ENCODE data around the gene AMD1. TPM values are rescaled to one million over a fixed set of nuclear protein-coding genes. Genes with fewer than 3 reads are reported as not detected.
A peak's percentile ranks its signal among the peaks of the same experiment; 100 is the strongest.

Gene AMD1
- total RNA-seq, 2 donors from 2014 or later: 51.5 to 81.5 TPM

DNA sequence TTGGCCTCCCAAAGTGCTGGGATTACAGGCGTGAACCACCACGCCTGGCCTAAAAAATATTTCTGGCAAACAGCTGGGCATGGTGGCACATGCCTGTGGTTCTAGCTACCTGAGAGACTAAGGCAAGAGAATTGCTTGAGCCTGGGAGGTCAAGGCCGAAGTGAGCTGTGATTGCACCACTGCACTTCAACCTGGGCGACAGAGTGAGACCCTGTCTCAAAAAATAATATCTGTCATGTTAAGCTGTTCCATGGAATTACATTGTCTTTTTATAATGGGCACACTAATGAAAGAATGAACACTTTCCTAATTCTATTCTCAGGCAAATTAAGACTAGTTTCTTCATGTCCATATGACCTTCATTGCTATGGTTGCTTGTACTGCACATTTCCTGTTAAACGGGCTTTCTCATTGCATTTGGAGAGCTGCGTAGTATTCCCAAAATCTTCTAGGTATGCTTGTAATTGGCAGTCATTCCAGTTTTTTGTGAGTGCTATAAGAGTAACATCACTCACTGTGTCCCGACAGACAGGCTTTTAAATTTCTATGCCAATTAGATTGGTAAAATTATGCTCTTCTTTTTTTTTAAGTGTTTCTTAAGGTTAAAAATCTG, 12.1 kb downstream of the AMD1 start:
- Histone ChIP-seq H3K9me3 (no peaks in the 10 kb centered on the region), H3K4me3 (no peak overlapping the region), H3K36me3 (peaks cover 23% of the 10 kb centered on the region), H3K4me1 (peaks cover 0 to 37% of the 10 kb centered on the region in 2 donors), H3K27ac (peak overlapping the region in 1 of 2 donors; percentile 38), H3K27me3 (no peaks in the 10 kb centered on the region)
- DNase-seq (ENCODE audit: low spot score): no peak
- TF ChIP-seq, protein P1, sequence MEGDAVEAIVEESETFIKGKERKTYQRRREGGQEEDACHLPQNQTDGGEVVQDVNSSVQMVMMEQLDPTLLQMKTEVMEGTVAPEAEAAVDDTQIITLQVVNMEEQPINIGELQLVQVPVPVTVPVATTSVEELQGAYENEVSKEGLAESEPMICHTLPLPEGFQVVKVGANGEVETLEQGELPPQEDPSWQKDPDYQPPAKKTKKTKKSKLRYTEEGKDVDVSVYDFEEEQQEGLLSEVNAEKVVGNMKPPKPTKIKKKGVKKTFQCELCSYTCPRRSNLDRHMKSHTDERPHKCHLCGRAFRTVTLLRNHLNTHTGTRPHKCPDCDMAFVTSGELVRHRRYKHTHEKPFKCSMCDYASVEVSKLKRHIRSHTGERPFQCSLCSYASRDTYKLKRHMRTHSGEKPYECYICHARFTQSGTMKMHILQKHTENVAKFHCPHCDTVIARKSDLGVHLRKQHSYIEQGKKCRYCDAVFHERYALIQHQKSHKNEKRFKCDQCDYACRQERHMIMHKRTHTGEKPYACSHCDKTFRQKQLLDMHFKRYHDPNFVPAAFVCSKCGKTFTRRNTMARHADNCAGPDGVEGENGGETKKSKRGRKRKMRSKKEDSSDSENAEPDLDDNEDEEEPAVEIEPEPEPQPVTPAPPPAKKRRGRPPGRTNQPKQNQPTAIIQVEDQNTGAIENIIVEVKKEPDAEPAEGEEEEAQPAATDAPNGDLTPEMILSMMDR (IDR thresholded peaks at IDR 0.05): no peak

DNA sequence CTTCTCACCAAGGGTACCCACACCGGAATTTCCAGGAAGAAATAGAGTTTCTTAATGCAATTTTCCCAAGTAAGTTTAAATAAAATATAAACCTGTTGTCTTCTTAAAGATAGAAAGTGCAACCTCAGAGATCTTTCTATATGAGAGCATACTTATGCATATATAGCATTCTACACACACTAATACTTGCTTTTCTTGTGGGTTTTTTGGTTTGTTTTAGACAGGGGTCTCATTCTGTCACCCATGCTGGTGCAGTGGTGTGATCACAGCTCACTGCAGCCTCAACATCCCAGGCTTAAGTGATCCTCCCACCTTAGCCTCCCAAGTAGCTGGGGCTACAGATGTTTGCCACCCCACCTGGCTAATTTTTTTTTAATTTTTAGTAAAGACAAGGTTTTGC, 15.7 kb downstream of the AMD1 start:
- H3K9me3 ChIP-seq: no peaks in the 10 kb centered on the region
- TF ChIP-seq, protein P1 (IDR thresholded peaks at IDR 0.05): no peak
- H3K27me3 ChIP-seq: no peaks in the 10 kb centered on the region
- peaks cover 0 to 7% of the 10 kb centered on the region in 2 donors for H3K4me1 ChIP-seq
- no peak for DNase-seq (ENCODE audit: low spot score)
- H3K36me3 ChIP-seq: peaks cover 53% of the 10 kb centered on the region
- no peak overlapping the region for H3K4me3 ChIP-seq
- H3K27ac ChIP-seq: no peak overlapping the region

DNA sequence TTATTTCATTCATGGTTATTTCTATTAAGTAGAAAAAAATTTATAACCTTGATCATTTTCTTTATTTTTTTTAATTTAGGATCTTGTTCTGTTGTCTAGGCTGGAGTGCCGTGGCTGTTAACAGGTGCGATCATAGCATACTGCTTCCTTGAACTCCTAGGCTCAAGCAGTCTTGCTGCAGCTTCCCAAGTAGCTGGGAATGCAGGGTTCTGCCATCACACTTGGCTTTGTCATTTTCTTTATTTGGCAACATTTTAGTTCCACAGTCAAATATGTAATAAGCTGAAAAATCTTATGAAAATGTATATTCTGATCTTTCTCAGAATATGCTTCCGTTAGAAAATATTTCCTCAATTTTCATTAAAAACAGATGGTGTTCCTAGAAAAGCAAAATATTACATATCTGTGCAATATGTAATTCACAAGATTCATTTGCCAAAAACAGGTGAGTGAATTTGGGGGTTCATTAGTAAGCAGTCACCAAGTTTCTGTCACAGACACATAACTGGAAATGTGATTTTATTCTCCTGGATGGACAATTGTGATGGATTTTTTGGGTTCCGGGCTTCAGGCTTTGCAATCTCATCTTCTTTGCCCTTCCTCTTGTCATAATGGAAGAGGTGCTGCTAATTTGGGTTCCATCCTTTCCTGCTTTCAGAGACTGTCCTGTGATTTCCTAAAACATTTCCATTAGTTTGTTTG, 21.5 kb downstream of the AMD1 start:
- Histone ChIP-seq H3K36me3 (peaks cover 66% of the 10 kb centered on the region), H3K4me3 (no peak overlapping the region), H3K9me3 (no peaks in the 10 kb centered on the region), H3K27me3 (no peaks in the 10 kb centered on the region), H3K4me1 (no peaks in the 10 kb centered on the region), H3K27ac (no peak overlapping the region)
- DNase-seq (ENCODE audit: low spot score): no peak
- TF ChIP-seq, protein P1 (IDR thresholded peaks at IDR 0.05): no peak

DNA sequence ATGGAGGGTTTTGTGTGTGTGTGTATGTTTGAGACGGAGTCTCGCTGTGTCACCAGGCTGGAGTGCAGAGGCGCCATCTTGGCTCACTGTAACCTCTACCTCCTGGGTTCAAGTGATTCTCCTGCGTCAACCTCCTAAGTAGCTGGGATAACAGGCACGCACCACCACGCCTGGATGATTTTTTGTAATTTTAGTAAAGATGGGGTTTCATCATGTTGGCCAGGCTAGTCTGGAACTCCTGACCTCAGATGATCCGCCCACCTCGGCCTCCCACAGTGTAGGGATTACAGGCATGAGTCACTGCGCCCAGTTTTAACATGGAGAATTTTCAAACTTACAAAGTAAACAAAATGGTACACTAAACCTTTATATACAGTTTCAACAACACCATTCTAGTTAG, 22.8 kb downstream of the AMD1 start:
- Histone ChIP-seq H3K36me3 (peaks cover 52% of the 10 kb centered on the region), H3K4me3 (no peak overlapping the region), H3K9me3 (no peaks in the 10 kb centered on the region), H3K4me1 (no peaks in the 10 kb centered on the region), H3K27me3 (no peaks in the 10 kb centered on the region), H3K27ac (no peak overlapping the region)
- DNase-seq (ENCODE audit: low spot score): no peak
- TF ChIP-seq, protein P1 (IDR thresholded peaks at IDR 0.05): no peak

DNA sequence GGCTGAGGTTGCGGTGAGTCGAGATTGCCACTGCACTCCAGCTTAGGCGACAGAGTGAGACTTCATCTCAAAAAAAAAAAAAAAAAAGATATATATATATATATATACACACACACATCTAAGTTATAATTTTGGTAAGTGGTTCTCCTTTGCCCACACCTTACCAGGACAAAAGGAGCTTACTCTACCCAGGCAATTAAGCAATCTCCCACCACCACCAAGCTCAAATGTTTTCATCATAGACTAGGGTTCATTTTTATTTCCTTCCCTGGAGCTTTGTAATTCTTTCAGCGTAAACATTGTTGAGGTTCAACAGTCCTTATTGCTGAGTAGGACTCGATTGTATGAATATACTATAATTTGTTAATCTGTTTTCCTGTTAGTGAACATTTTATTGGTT, 23.5 kb downstream of the AMD1 start:
- Histone ChIP-seq H3K36me3 (peaks cover 45% of the 10 kb centered on the region), H3K9me3 (no peaks in the 10 kb centered on the region), H3K4me1 (no peaks in the 10 kb centered on the region), H3K27ac (no peak overlapping the region), H3K27me3 (no peaks in the 10 kb centered on the region), H3K4me3 (no peak overlapping the region)
- no peak for DNase-seq (ENCODE audit: low spot score)
- TF ChIP-seq, protein P1 (IDR thresholded peaks at IDR 0.05): no peak
